H9 (cell line): ENCODE results near the gene ELMO2. TPM values are rescaled to one million over a fixed set of nuclear protein-coding genes. Genes with fewer than 3 reads are reported as not detected.

ENCODE experiments used
- DNase-seq: peaks from one replicate; pipeline ENCODE4 v3.0.0-alpha.2; 2017
- H2AFZ ChIP-seq: one replicate; pipeline ENCODE4 v1.6.1; 2013; ENCODE audit warnings: mild to moderate bottlenecking, low read length, control low read depth, moderate library complexity
- H2AK5ac ChIP-seq: 2 replicates; pipeline ENCODE4 v1.6.1; 2013; ENCODE audit warnings: low read length, control low read depth, mixed read lengths; ENCODE audit not compliant: insufficient read length
- H2BK120ac ChIP-seq: one replicate; pipeline ENCODE4 v1.6.1; 2013; ENCODE audit warnings: low read depth, mild to moderate bottlenecking, low read length, control low read depth, inconsistent platforms; ENCODE audit not compliant: poor library complexity, severe bottlenecking
- H2BK12ac ChIP-seq: 2 replicates; pipeline ENCODE4 v1.6.1; 2013; ENCODE audit warnings: low read length, control low read depth, mixed read lengths, low read depth; ENCODE audit not compliant: insufficient read length
- H2BK15ac ChIP-seq: 2 replicates; pipeline ENCODE4 v1.6.1; 2013; ENCODE audit warnings: low read depth, low read length, control low read depth
- H2BK20ac ChIP-seq: one replicate; pipeline ENCODE4 v1.6.1; 2013; ENCODE audit warnings: low read depth, mild to moderate bottlenecking, low read length, control low read depth, inconsistent platforms; ENCODE audit not compliant: poor library complexity, severe bottlenecking
- H2BK5ac ChIP-seq: 2 replicates; pipeline ENCODE4 v1.6.1; 2013; ENCODE audit warnings: low read length, control low read depth, mixed read lengths; ENCODE audit not compliant: insufficient read length
- H3K14ac ChIP-seq: 2 replicates; pipeline ENCODE4 v1.6.1; 2013; ENCODE audit warnings: low read length, control low read depth; ENCODE audit not compliant: insufficient read depth
- H3K18ac ChIP-seq: 2 replicates; pipeline ENCODE4 v1.6.1; 2013; ENCODE audit warnings: low read depth, mild to moderate bottlenecking, mixed read lengths, low read length, control low read depth; ENCODE audit not compliant: insufficient read length
- H3K23ac ChIP-seq: 2 replicates; pipeline ENCODE4 v1.6.1; 2013; ENCODE audit warnings: low read length, control low read depth, mixed read lengths, low read depth; ENCODE audit not compliant: insufficient read length
- H3K23me2 ChIP-seq: 2 replicates; pipeline ENCODE4 v1.6.1; 2013; ENCODE audit warnings: low read depth, mild to moderate bottlenecking, mixed read lengths, low read length, control low read depth; ENCODE audit not compliant: insufficient read length, poor library complexity, severe bottlenecking
- H3K27ac ChIP-seq: 2 replicates; pipeline ENCODE4 v1.5.1; 2013; ENCODE audit warnings: low read length, control low read depth, mixed read lengths, low read depth; ENCODE audit not compliant: insufficient read length
- H3K27me3 ChIP-seq: 2 replicates; pipeline ENCODE4 v1.6.1; 2013; ENCODE audit warnings: low read length, control low read depth, inconsistent platforms; ENCODE audit not compliant: insufficient read depth
- H3K4ac ChIP-seq: 2 replicates; pipeline ENCODE4 v1.6.1; 2013; ENCODE audit warnings: low read depth, mild to moderate bottlenecking, control low read depth, inconsistent platforms, low read length, moderate library complexity
- H3K4me1 ChIP-seq: 2 replicates; pipeline ENCODE4 v1.6.1; 2013; ENCODE audit warnings: low read length, control low read depth, inconsistent platforms; ENCODE audit not compliant: insufficient read depth
- H3K4me2 ChIP-seq: 2 replicates; pipeline ENCODE4 v1.6.1; 2013; ENCODE audit warnings: low read length, control low read depth, mixed read lengths; ENCODE audit not compliant: insufficient read length, insufficient read depth
- H3K56ac ChIP-seq: 2 replicates; pipeline ENCODE4 v1.6.1; 2013; ENCODE audit warnings: low read depth, mild to moderate bottlenecking, mixed read lengths, low read length, control low read depth; ENCODE audit not compliant: insufficient read length
- H3K79me1 ChIP-seq: 2 replicates; pipeline ENCODE4 v1.6.1; 2013; ENCODE audit warnings: low read depth, mild to moderate bottlenecking, moderate library complexity, low read length, control low read depth, inconsistent platforms; ENCODE audit not compliant: insufficient read depth, poor library complexity, severe bottlenecking
- H3K79me2 ChIP-seq: 2 replicates; pipeline ENCODE4 v1.6.1; 2013; ENCODE audit warnings: low read length, control low read depth, inconsistent platforms; ENCODE audit not compliant: insufficient read depth
- H3K9ac ChIP-seq: 2 replicates; pipeline ENCODE4 v1.6.1; 2013; ENCODE audit warnings: low read length, control low read depth, mixed read lengths; ENCODE audit not compliant: insufficient read length; ENCODE audit errors: extremely low read depth
- H3K9me3 ChIP-seq: one replicate; pipeline ENCODE4 v1.6.1; 2013; ENCODE audit warnings: low read depth, low read length, inconsistent platforms; ENCODE audit not compliant: control insufficient read depth
- H3T11ph ChIP-seq: one replicate; pipeline ENCODE4 v1.6.1; 2013; ENCODE audit warnings: mild to moderate bottlenecking, low read length, control low read depth, inconsistent platforms
- H4K20me1 ChIP-seq: one replicate; pipeline ENCODE4 v1.6.1; 2013; ENCODE audit not compliant: control insufficient read depth, insufficient read length, insufficient read depth
- H4K5ac ChIP-seq: 2 replicates; pipeline ENCODE4 v1.6.1; 2013; ENCODE audit warnings: low read depth, mild to moderate bottlenecking, mixed read lengths, low read length, control low read depth; ENCODE audit not compliant: insufficient read length
- H4K8ac ChIP-seq: replicated peaks from 2 replicates; pipeline ENCODE4 v1.6.1; 2013; ENCODE audit warnings: low read length, control low read depth, mixed read lengths, low read depth; ENCODE audit not compliant: insufficient read length
- H4K91ac ChIP-seq: 2 replicates; pipeline ENCODE4 v1.6.1; 2013; ENCODE audit warnings: low read depth, mild to moderate bottlenecking, moderate library complexity, mixed read lengths, low read length, control low read depth; ENCODE audit not compliant: insufficient read length
- H3K27ac Mint-ChIP-seq, 3 experiments: 2 replicates in 2 of 3; 3 replicates in 1 of 3; pipeline ENCODE4 v1.8.0; 2020 to 2021; ENCODE audit warnings: mixed read lengths in 3 of 3, mild to moderate bottlenecking in 1 of 3, moderate library complexity in 1 of 3
- H3K27me3 Mint-ChIP-seq: 2 replicates; pipeline ENCODE4 v1.8.0; 2021; ENCODE audit warnings: low read depth, mild to moderate bottlenecking, moderate library complexity, mixed read lengths
- H3K36me3 Mint-ChIP-seq, 3 experiments: 2 replicates in 2 of 3; 3 replicates in 1 of 3; pipeline ENCODE4 v1.8.0; 2020 to 2021; ENCODE audit warnings: low read depth in 3 of 3, mixed read lengths in 3 of 3; ENCODE audit not compliant: insufficient read depth in 1 of 3
- H3K4me1 Mint-ChIP-seq, 2 experiments: 2 replicates each; pipeline ENCODE4 v1.8.0; 2020; ENCODE audit warnings: mixed read lengths in 2 of 2
- H3K4me3 Mint-ChIP-seq, 2 experiments: 2 replicates in 1 of 2; 3 replicates in 1 of 2; pipeline ENCODE4 v1.8.0; 2020 to 2021; ENCODE audit warnings: mild to moderate bottlenecking in 2 of 2, mixed read lengths in 2 of 2, moderate library complexity in 1 of 2
- H3K9me3 Mint-ChIP-seq, 2 experiments: 2 replicates in 1 of 2; 3 replicates in 1 of 2; pipeline ENCODE4 v1.8.0; 2020; ENCODE audit warnings: mild to moderate bottlenecking in 2 of 2, mixed read lengths in 2 of 2, moderate library complexity in 1 of 2
- WGBS: extraction: QIAGEN DNeasy Blood & Tissue Kit; methylation state at CpG from one replicate; pipeline ENCODE4 v1.1.7; 2013; ENCODE audit warnings: missing lambda C conversion rate, low lambda C conversion rate, mixed read lengths; ENCODE audit not compliant: insufficient read length; ENCODE audit errors: extremely low coverage; 5-methylcytosine and 5-hydroxymethylcytosine counted together
- total RNA-seq: library from RNA; stranded (reverse); gene quantifications from 2 replicates; pipeline ENCODE4 v1.2.1, GENCODE V29; 2021
- TF ChIP-seq, protein P1 (sequence below): fragments of 200-600 bp; sonication (generic); conservative IDR thresholded peaks from 3 replicates; pipeline ENCODE4 v1.8.0; 2021; ENCODE audit warnings: antibody characterized with exemption, mild to moderate bottlenecking

ELMO2 gene
- total RNA-seq, 1 experiment from 2014 or later: 32.5 TPM

GRCh38 chr20:46388937-46389336 lies 17.5 kb downstream of the ELMO2 start:
- TF ChIP-seq, protein P1, sequence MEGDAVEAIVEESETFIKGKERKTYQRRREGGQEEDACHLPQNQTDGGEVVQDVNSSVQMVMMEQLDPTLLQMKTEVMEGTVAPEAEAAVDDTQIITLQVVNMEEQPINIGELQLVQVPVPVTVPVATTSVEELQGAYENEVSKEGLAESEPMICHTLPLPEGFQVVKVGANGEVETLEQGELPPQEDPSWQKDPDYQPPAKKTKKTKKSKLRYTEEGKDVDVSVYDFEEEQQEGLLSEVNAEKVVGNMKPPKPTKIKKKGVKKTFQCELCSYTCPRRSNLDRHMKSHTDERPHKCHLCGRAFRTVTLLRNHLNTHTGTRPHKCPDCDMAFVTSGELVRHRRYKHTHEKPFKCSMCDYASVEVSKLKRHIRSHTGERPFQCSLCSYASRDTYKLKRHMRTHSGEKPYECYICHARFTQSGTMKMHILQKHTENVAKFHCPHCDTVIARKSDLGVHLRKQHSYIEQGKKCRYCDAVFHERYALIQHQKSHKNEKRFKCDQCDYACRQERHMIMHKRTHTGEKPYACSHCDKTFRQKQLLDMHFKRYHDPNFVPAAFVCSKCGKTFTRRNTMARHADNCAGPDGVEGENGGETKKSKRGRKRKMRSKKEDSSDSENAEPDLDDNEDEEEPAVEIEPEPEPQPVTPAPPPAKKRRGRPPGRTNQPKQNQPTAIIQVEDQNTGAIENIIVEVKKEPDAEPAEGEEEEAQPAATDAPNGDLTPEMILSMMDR: no peak
- H4K5ac ChIP-seq: no peak overlapping the region
- no peak overlapping the region for H2BK15ac ChIP-seq
- H2BK120ac ChIP-seq: no peak overlapping the region
- DNase-seq: no peak
- no peak overlapping the region for H3K14ac ChIP-seq
- H3K23me2 ChIP-seq: no peaks in the 10 kb centered on the region
- H3K4ac ChIP-seq: no peak overlapping the region
- H3K79me1 ChIP-seq: no peaks in the 10 kb centered on the region
- H3K4me2 ChIP-seq: no peak overlapping the region
- no peak overlapping the region for H3K56ac ChIP-seq
- no peak overlapping the region for H2AK5ac ChIP-seq
- Mint-ChIP-seq H3K4me1 (no peaks in the 10 kb centered on the region), H3K9me3 (no peaks in the 10 kb centered on the region), H3K27ac (no peak overlapping the region; a peak in 1 of 7 replicates), H3K27me3 (no peaks in the 10 kb centered on the region), H3K36me3 (peaks cover 16 to 84% (median 64%) of the 10 kb centered on the region in 3 experiments; a peak in 6 of 7 replicates), H3K4me3 (no peak overlapping the region)
- no peak overlapping the region for H3K9ac ChIP-seq
- no peak overlapping the region for H4K8ac ChIP-seq
- no peaks in the 10 kb centered on the region for H3K79me2 ChIP-seq
- no peak overlapping the region for H3K27ac ChIP-seq
- no peaks in the 10 kb centered on the region for H3K4me1 ChIP-seq
- no peak overlapping the region for H2BK20ac ChIP-seq
- H2BK5ac ChIP-seq: no peak overlapping the region
- no CpG with 5 or more reads among the region's 10 CpGs for WGBS
- no peak overlapping the region for H3T11ph ChIP-seq
- H3K23ac ChIP-seq: no peak overlapping the region
- no peaks in the 10 kb centered on the region for H3K9me3 ChIP-seq
- no peak overlapping the region for H2AFZ ChIP-seq
- H4K20me1 ChIP-seq: no peaks in the 10 kb centered on the region
- H4K91ac ChIP-seq: no peak overlapping the region
- no peaks in the 10 kb centered on the region for H3K27me3 ChIP-seq
- H2BK12ac ChIP-seq: no peak overlapping the region
- H3K18ac ChIP-seq: no peak overlapping the region
